ENCODE results near the gene DMRT1.

DMRT1 gene

DNA sequence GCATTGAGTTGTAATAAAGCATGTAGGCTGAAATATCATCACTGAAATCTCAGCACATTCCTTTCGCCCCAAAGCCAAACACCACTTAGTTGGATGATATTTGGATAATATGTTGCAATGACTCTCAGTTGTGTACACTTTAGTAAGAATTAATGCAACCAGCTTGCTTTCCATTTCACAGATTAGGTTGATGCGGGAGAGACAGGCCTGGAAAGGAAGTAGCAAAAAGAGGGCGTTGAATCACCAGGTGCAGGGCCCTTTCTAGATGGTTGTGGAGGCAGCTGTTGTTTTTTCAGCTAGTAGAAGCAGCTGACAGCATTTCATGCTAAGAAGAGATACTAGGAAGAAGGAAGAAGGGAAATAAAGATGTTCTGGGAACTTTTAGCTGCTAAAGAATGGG is 165.8 kb downstream of the DMRT1 start:
- Histone ChIP-seq H3K9me3 (ENCODE audit: severe bottlenecking) (no peaks in the 10 kb centered on the region), H3K4me3 (ENCODE audit: severe bottlenecking) (no peak overlapping the region), H3K4me1 (ENCODE audit: insufficient read depth, poor library complexity, severe bottlenecking) (peaks cover 6% of the 10 kb centered on the region), H3K27ac (ENCODE audit: poor library complexity, severe bottlenecking) (no peak overlapping the region), H3K27me3 (ENCODE audit: insufficient read depth, poor library complexity, severe bottlenecking) (no peaks in the 10 kb centered on the region), H3K36me3 (ENCODE audit: low read depth) (no peaks in the 10 kb centered on the region)
- DNase-seq (ENCODE audit: low spot score), result no peak
- TF ChIP-seq, protein P1, sequence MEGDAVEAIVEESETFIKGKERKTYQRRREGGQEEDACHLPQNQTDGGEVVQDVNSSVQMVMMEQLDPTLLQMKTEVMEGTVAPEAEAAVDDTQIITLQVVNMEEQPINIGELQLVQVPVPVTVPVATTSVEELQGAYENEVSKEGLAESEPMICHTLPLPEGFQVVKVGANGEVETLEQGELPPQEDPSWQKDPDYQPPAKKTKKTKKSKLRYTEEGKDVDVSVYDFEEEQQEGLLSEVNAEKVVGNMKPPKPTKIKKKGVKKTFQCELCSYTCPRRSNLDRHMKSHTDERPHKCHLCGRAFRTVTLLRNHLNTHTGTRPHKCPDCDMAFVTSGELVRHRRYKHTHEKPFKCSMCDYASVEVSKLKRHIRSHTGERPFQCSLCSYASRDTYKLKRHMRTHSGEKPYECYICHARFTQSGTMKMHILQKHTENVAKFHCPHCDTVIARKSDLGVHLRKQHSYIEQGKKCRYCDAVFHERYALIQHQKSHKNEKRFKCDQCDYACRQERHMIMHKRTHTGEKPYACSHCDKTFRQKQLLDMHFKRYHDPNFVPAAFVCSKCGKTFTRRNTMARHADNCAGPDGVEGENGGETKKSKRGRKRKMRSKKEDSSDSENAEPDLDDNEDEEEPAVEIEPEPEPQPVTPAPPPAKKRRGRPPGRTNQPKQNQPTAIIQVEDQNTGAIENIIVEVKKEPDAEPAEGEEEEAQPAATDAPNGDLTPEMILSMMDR (IDR thresholded peaks at IDR 0.05; ENCODE audit: poor library complexity, severe bottlenecking), result no peak
- no peak for ATAC-seq (ENCODE audit: low read depth)

DNA sequence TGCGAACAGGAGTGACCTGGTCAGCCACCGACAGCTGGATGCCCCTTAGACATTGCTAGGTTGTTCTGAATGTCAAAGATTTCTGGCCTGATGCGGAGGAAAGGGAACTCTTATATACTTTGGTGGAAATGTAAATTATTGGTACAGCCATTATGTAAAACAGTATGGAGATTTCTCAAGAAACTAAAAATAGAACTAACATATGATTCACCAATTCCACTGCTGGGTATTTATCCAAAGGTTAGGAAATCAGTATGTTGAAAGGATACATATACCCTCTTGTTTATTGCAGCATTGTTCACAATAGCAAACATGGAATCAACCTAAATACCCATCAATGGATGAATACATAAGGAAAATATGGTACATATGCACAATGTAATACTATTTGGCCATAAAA is 166.7 kb downstream of the DMRT1 start:
- Histone ChIP-seq H3K36me3 (ENCODE audit: low read depth) (no peaks in the 10 kb centered on the region), H3K4me3 (ENCODE audit: severe bottlenecking) (no peak overlapping the region), H3K4me1 (ENCODE audit: insufficient read depth, poor library complexity, severe bottlenecking) (peaks cover 6% of the 10 kb centered on the region), H3K27me3 (ENCODE audit: insufficient read depth, poor library complexity, severe bottlenecking) (no peaks in the 10 kb centered on the region), H3K27ac (ENCODE audit: poor library complexity, severe bottlenecking) (no peak overlapping the region), H3K9me3 (ENCODE audit: severe bottlenecking) (no peaks in the 10 kb centered on the region)
- DNase-seq (ENCODE audit: low spot score) (no peak), ATAC-seq (ENCODE audit: low read depth) (no peak)
- TF ChIP-seq, protein P1 (IDR thresholded peaks at IDR 0.05; ENCODE audit: poor library complexity, severe bottlenecking), result no peak

DNA sequence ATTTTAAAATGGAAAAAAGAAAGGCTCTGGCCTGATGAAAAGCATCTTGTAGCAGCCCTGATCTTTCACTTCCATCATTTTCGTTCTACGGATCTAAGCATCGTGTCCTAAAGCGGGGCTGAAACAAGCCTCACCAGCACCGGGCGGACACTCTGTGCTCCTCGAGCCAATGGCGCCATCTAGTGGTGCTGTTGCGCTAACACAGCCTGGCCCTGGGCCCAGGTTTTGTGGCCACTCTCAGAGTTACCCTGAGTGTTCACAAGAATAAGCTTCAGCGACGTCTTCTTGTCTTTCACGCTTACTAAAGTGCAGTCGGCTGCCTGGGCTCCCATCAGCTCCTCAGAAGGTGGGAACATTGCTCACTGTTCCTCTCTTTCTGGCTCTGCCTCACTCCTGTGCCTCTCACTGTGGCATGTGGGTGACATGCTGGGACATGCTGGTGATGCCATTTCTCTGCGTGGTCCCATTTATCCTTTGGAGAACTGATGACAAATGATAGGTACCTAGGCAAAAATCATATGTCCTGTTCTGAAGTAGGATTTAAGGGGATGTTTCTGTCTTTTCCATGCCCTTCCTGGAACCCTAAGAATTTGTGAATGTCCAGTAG is 167.7 kb downstream of the DMRT1 start:
- DNase-seq (ENCODE audit: low spot score) (no peak), ATAC-seq (ENCODE audit: low read depth) (peak; percentile 92)
- Histone ChIP-seq H3K4me3 (ENCODE audit: severe bottlenecking) (no peak overlapping the region), H3K9me3 (ENCODE audit: severe bottlenecking) (no peaks in the 10 kb centered on the region), H3K27me3 (ENCODE audit: insufficient read depth, poor library complexity, severe bottlenecking) (no peaks in the 10 kb centered on the region), H3K4me1 (ENCODE audit: insufficient read depth, poor library complexity, severe bottlenecking) (peaks cover 6% of the 10 kb centered on the region), H3K36me3 (ENCODE audit: low read depth) (no peaks in the 10 kb centered on the region), H3K27ac (ENCODE audit: poor library complexity, severe bottlenecking) (no peak overlapping the region)
- TF ChIP-seq, protein P1 (IDR thresholded peaks at IDR 0.05; ENCODE audit: poor library complexity, severe bottlenecking), result peak; percentile 95

DNA sequence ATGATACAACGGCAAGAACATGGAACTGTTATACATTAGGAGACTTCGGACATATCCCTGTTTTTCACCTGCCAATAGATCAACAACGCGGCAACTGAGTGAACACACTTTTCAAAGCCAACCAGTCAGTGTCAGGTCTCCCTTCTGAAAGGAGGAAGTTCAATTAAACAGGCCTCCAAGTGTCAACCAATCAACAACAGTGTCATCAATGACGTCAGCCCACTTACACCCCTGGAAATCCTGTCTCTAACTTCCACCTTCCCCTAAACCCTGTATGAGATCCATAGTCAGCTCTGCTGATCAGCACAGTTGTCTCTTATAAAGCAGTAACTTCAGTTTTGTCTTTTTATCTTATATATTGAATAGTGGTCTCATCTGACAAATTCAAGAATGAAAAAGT is 171.5 kb downstream of the DMRT1 start:
- no peak for DNase-seq (ENCODE audit: low spot score)
- no peak overlapping the region for H3K27ac ChIP-seq (ENCODE audit: poor library complexity, severe bottlenecking)
- H3K36me3 ChIP-seq (ENCODE audit: low read depth), result no peaks in the 10 kb centered on the region
- no peak for ATAC-seq (ENCODE audit: low read depth)
- no peaks in the 10 kb centered on the region for H3K27me3 ChIP-seq (ENCODE audit: insufficient read depth, poor library complexity, severe bottlenecking)
- peaks cover 6% of the 10 kb centered on the region for H3K4me1 ChIP-seq (ENCODE audit: insufficient read depth, poor library complexity, severe bottlenecking)
- H3K9me3 ChIP-seq (ENCODE audit: severe bottlenecking), result no peaks in the 10 kb centered on the region
- no peak overlapping the region for H3K4me3 ChIP-seq (ENCODE audit: severe bottlenecking)
- TF ChIP-seq, protein P1 (IDR thresholded peaks at IDR 0.05; ENCODE audit: poor library complexity, severe bottlenecking), result no peak

DNA sequence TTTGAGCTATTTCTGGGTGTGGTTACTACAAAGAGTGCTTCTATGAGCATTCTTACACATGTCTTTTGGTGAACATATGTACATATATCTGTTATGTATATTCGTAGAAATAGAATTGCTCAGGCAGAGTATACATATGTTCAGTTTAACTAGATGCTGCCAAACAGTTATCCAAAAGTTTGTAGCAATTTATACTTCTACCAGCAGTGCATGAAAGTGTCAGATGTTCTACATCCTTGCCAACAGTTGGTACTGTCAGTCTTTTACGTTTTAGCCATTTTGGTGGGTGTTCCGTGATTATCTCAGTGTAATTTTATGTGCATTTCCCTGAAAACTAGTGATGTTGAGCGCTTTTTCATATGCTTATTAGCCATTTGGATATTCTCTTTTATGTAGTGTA is 172.7 kb downstream of the DMRT1 start:
- TF ChIP-seq, protein P1 (IDR thresholded peaks at IDR 0.05; ENCODE audit: poor library complexity, severe bottlenecking), result no peak
- ATAC-seq (ENCODE audit: low read depth), result no peak

More for the DNA sequence above, 172.7 kb downstream of the DMRT1 start:
- H3K27me3 ChIP-seq (ENCODE audit: insufficient read depth, poor library complexity, severe bottlenecking), result no peaks in the 10 kb centered on the region
- H3K4me3 ChIP-seq (ENCODE audit: severe bottlenecking), result no peak overlapping the region
- peaks cover 3% of the 10 kb centered on the region for H3K4me1 ChIP-seq (ENCODE audit: insufficient read depth, poor library complexity, severe bottlenecking)
- H3K9me3 ChIP-seq (ENCODE audit: severe bottlenecking), result no peaks in the 10 kb centered on the region
- H3K36me3 ChIP-seq (ENCODE audit: low read depth), result no peaks in the 10 kb centered on the region
- no peak overlapping the region for H3K27ac ChIP-seq (ENCODE audit: poor library complexity, severe bottlenecking)
- no peak for DNase-seq (ENCODE audit: low spot score)
